SU-DHL-6 (cell line): ENCODE measurements around the gene CLMN.

Experiments used
- H2AFZ ChIP-seq: fragments of 200-600 bp; sonication (generic); 2 replicates; pipeline ENCODE4 v1.6.1; 2014; ENCODE audit warnings: low read depth, mild to moderate bottlenecking, moderate library complexity, mixed read lengths, antibody characterized with exemption, low read length; ENCODE audit not compliant: severe bottlenecking
- H3F3A ChIP-seq: fragments of 200-600 bp; shearing (Covaris generic); 2 replicates; pipeline ENCODE4 v1.6.0; 2016; ENCODE audit warnings: antibody characterized with exemption, mild to moderate bottlenecking; ENCODE audit not compliant: insufficient read depth
- H3K27ac ChIP-seq: fragments of 200-600 bp; sonication (generic); 2 replicates; pipeline ENCODE4 v1.5.1; 2016; ENCODE audit warnings: low read depth, mild to moderate bottlenecking, low read length, moderate library complexity, mixed read lengths
- H3K27me3 ChIP-seq: fragments of 200-600 bp; sonication (generic), shearing (Covaris generic); 2 replicates; pipeline ENCODE4 v1.6.0; 2014; ENCODE audit warnings: mild to moderate bottlenecking, low read length
- H3K36me3 ChIP-seq: fragments of 200-600 bp; sonication (generic); 2 replicates; pipeline ENCODE4 v1.6.1; 2014; ENCODE audit warnings: mild to moderate bottlenecking, low read length, mixed read lengths
- H3K4me2 ChIP-seq: fragments of 300-600, 200-600 bp; shearing (Covaris generic), sonication (generic); 2 replicates; pipeline ENCODE4 v1.6.0; 2014; ENCODE audit warnings: low read length, low read depth, mild to moderate bottlenecking; ENCODE audit not compliant: poor library complexity, severe bottlenecking
- H3K4me3 ChIP-seq: fragments of 200-600 bp; sonication (generic); 2 replicates; pipeline ENCODE4 v1.5.1; 2014; ENCODE audit warnings: antibody characterized with exemption, low read length, mild to moderate bottlenecking, mixed read lengths; ENCODE audit not compliant: insufficient read depth, poor library complexity, severe bottlenecking
- H3K79me2 ChIP-seq: fragments of 200-600 bp; sonication (generic); 2 replicates; pipeline ENCODE4 v1.6.1; 2014; ENCODE audit warnings: mild to moderate bottlenecking, low read length, moderate library complexity; ENCODE audit not compliant: insufficient read depth
- H3K9ac ChIP-seq: fragments of 200-600 bp; sonication (generic); 2 replicates; pipeline ENCODE4 v1.7.0; 2014; ENCODE audit warnings: mild to moderate bottlenecking, low read length
- H3K9me2 ChIP-seq: fragments of 200-600 bp; sonication (generic); replicated peaks from 2 replicates; pipeline ENCODE4 v1.6.1; 2014; ENCODE audit warnings: low read length; ENCODE audit not compliant: insufficient read depth
- H3K9me3 ChIP-seq: fragments of 200-600 bp; sonication (generic); 2 replicates; pipeline ENCODE4 v1.6.1; 2014; ENCODE audit warnings: low read length, mixed read lengths; ENCODE audit not compliant: insufficient read depth
- H4K20me1 ChIP-seq: fragments of 200-600 bp; sonication (generic); 2 replicates; pipeline ENCODE4 v1.6.1; 2014; ENCODE audit warnings: low read depth, mild to moderate bottlenecking, antibody characterized with exemption, low read length, moderate library complexity, mixed read lengths
- CTCF ChIP-seq: fragments of 200-600 bp; sonication (generic); IDR thresholded peaks from one replicate; pipeline ENCODE4 v1.5.1; 2017; ENCODE audit warnings: antibody characterized with exemption, mild to moderate bottlenecking, low read length, moderate library complexity; ENCODE audit not compliant: insufficient read depth, poor library complexity, severe bottlenecking
- EZH2phosphoT487 ChIP-seq: fragments of 200-600 bp; sonication (generic), shearing (Covaris generic); conservative IDR thresholded peaks from 2 replicates; pipeline ENCODE4 v1.6.1; 2018; ENCODE audit warnings: mild to moderate bottlenecking, antibody characterized with exemption, low read length, moderate library complexity, mixed read lengths

Gene CLMN

GRCh38 chr14:95309261-95310051 lies 10.3 kb downstream of the CLMN start:
- H3K27ac ChIP-seq, result no peak overlapping the region
- H2AFZ ChIP-seq, result no peak overlapping the region
- H3K9me2 ChIP-seq, result no peaks in the 10 kb centered on the region
- TF ChIP-seq CTCF, result no peak
- TF ChIP-seq EZH2phosphoT487, result no peak
- H3K9ac ChIP-seq, result no peak overlapping the region
- H4K20me1 ChIP-seq, result no peaks in the 10 kb centered on the region
- no peaks in the 10 kb centered on the region for H3K36me3 ChIP-seq
- H3F3A ChIP-seq, result no peaks in the 10 kb centered on the region
- no peaks in the 10 kb centered on the region for H3K79me2 ChIP-seq
- H3K4me3 ChIP-seq, result no peak overlapping the region
- H3K9me3 ChIP-seq, result no peaks in the 10 kb centered on the region
- H3K4me2 ChIP-seq, result no peak overlapping the region
- no peaks in the 10 kb centered on the region for H3K27me3 ChIP-seq

- H3F3A ChIP-seq, result no peaks in the 10 kb centered on the region
- no peaks in the 10 kb centered on the region for H3K9me3 ChIP-seq
- H3K9me2 ChIP-seq, result no peaks in the 10 kb centered on the region
- no peak overlapping the region for H3K4me2 ChIP-seq
- H3K9ac ChIP-seq, result no peak overlapping the region
- TF ChIP-seq CTCF (no peak), EZH2phosphoT487 (no peak)
- no peaks in the 10 kb centered on the region for H4K20me1 ChIP-seq
- no peak overlapping the region for H3K4me3 ChIP-seq
- H3K27ac ChIP-seq, result no peak overlapping the region
- H3K36me3 ChIP-seq, result no peaks in the 10 kb centered on the region
- no peak overlapping the region for H2AFZ ChIP-seq
- H3K27me3 ChIP-seq, result no peaks in the 10 kb centered on the region; the same call in 1 of the 2 replicates
- H3K79me2 ChIP-seq, result no peaks in the 10 kb centered on the region
These were observed 11.6 kb downstream of the CLMN start for GRCh38 chr14:95308073-95308472.

GRCh38 chr14:95307402-95308041 lies 12.2 kb downstream of the CLMN start:
- Histone ChIP-seq H2AFZ (no peak overlapping the region), H3K9me3 (no peaks in the 10 kb centered on the region), H3K79me2 (no peaks in the 10 kb centered on the region), H3K4me2 (no peak overlapping the region), H3K4me3 (no peak overlapping the region), H3K9me2 (no peaks in the 10 kb centered on the region), H3K27me3 (no peaks in the 10 kb centered on the region; the same call in 1 of the 2 replicates), H3K27ac (no peak overlapping the region), H3K9ac (no peak overlapping the region), H3F3A (no peaks in the 10 kb centered on the region), H4K20me1 (no peaks in the 10 kb centered on the region), H3K36me3 (no peaks in the 10 kb centered on the region)
- no peak for TF ChIP-seq EZH2phosphoT487
- TF ChIP-seq CTCF, result no peak
